Mammary epithelial cell (primary cell): ENCODE data around the gene PVALEF.

Experiments used
- EZH2 ChIP-seq: IDR thresholded peaks from 2 replicates; pipeline ENCODE4 v1.6.1; 2012; ENCODE audit warnings: low read length, inconsistent platforms, borderline replicate concordance
- TF ChIP-seq, protein P1 (sequence below), 2 donors: IDR thresholded peaks in 1 of 2; conservative IDR thresholded peaks in 1 of 2; 2 replicates each; pipeline ENCODE4 v1.5.1; 2011 to 2012; ENCODE audit warnings: inconsistent platforms in 2 of 2, low read length in 2 of 2, mild to moderate bottlenecking in 2 of 2, control low read depth in 1 of 2, low read depth in 1 of 2; ENCODE audit not compliant: insufficient read depth in 1 of 2; ENCODE audit errors: extremely low read depth in 1 of 2

DNA sequence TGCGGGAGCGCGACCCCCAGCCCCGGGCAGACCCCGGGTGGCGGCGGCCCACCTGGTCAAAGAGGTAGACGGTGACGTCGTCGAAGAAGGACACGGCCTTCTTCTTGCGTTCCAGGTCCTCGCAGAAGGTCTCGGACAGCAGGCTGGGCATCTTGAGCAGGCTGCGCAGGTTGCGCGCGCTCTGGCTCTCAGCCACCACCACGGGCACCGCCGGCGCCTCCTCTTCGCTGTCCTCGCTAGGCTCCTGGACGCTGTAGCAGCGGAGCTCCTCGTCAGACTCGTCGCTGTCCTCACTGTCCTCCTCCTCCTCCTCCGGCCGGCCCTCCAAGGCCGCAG is 45.2 kb upstream of the PVALEF start:
- TF ChIP-seq, protein P1, sequence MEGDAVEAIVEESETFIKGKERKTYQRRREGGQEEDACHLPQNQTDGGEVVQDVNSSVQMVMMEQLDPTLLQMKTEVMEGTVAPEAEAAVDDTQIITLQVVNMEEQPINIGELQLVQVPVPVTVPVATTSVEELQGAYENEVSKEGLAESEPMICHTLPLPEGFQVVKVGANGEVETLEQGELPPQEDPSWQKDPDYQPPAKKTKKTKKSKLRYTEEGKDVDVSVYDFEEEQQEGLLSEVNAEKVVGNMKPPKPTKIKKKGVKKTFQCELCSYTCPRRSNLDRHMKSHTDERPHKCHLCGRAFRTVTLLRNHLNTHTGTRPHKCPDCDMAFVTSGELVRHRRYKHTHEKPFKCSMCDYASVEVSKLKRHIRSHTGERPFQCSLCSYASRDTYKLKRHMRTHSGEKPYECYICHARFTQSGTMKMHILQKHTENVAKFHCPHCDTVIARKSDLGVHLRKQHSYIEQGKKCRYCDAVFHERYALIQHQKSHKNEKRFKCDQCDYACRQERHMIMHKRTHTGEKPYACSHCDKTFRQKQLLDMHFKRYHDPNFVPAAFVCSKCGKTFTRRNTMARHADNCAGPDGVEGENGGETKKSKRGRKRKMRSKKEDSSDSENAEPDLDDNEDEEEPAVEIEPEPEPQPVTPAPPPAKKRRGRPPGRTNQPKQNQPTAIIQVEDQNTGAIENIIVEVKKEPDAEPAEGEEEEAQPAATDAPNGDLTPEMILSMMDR (conservative IDR thresholded peaks at IDR 0.05 in 1 of 2, IDR thresholded peaks at IDR 0.05 in 1 of 2; ENCODE audit: extremely low read depth in 1 of 2, insufficient read depth in 1 of 2, low read depth in 1 of 2, low read length in 2 of 2) = no peak
- TF ChIP-seq EZH2 = no peak
